Activated CD4-positive, alpha-beta T cell treated with anti-CD3 and anti-CD28 coated beads, Interleukin-2, amount 10 ng/mL, durations not matched to agents 24 days and 14 days (primary cell): ENCODE results near the gene PER1. TPM values are rescaled to one million over a fixed set of nuclear protein-coding genes. Genes with fewer than 3 reads are reported as not detected.
"Not testable (repeated sequence)": the region's sequence is repeated elsewhere in the genome, so short reads cannot be mapped to it uniquely, and the experiment has no call there.

ENCODE experiments used
- DNase-seq: peaks from one replicate; pipeline ENCODE4 v3.0.0; 2022
- H3K27ac Mint-ChIP-seq: one replicate; pipeline ENCODE4 v1.8.0; 2022; ENCODE audit warnings: mild to moderate bottlenecking, mixed read lengths
- H3K27me3 Mint-ChIP-seq: one replicate; pipeline ENCODE4 v1.8.0; 2022; ENCODE audit warnings: mixed read lengths
- H3K36me3 Mint-ChIP-seq: one replicate; pipeline ENCODE4 v1.8.0; 2022; ENCODE audit warnings: low read depth, mild to moderate bottlenecking, mixed read lengths
- H3K4me1 Mint-ChIP-seq: one replicate; pipeline ENCODE4 v1.8.0; 2021; ENCODE audit warnings: mixed read lengths
- H3K4me3 Mint-ChIP-seq: one replicate; pipeline ENCODE4 v1.8.0; 2022; ENCODE audit warnings: mild to moderate bottlenecking, moderate library complexity, mixed read lengths
- H3K9me3 Mint-ChIP-seq: one replicate; pipeline ENCODE4 v1.8.0; 2021; ENCODE audit warnings: mixed read lengths
- intact Hi-C: fragments of 100-400 bp; cut with micrococcal nuclease; formaldehyde crosslinking; loops from one replicate; pipeline ENCODE4 v1.15.1; 2023
- total RNA-seq: library from RNA; stranded (reverse); gene quantifications from 2 replicates; pipeline ENCODE4 v1.2.3, GENCODE V29; 2022

Gene PER1
- total RNA-seq, 1 donor from 2014 or later: 41.7 TPM

DNA sequence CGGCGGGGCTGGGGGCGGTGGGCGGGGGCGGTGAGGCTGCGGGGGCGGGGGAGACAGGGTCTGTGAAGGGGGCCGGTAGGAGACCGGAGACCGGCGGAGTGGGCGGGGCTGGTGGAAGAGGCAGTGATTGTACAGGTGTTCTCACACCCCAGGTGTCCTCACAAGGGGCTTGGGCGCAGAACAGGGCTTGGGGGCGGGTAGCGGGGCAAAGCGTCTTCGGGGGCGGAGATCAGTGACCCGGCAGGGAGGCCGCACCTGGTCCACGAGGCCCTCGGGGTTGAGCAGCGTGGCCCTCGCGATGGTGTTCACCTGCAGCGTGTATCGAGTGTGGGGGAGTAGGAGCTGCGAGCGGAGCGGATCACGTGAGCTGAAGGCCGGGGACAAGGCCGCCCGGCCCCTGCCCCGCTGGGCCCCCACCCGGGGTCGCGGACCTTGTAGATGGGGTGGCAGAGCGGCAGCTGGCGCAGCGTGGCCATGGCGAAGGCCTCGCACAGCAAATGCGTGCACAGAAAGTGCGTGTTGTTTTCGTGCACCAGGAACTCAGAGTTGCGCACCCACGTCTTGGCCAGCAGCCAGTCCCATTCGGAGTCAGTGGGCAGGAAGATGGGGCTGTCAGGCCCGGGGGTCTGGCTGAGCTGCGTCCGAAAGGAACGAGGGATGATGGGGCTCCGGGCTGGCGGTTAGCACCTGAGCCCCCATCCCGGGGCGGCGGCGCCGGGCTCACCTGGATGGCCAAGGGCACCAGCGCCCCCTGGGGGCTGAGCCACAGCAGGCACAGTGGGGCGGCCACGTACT, 42.3 kb downstream of the PER1 start:
- no peaks in the 10 kb centered on the region for H3K9me3 Mint-ChIP-seq
- peak; percentile 94 for DNase-seq
- peak overlapping the region; percentile 43 for H3K4me3 Mint-ChIP-seq
- H3K27me3 Mint-ChIP-seq: peaks cover 42% of the 10 kb centered on the region
- H3K36me3 Mint-ChIP-seq: no peaks in the 10 kb centered on the region
- H3K27ac Mint-ChIP-seq: no peak overlapping the region
- intact Hi-C loops: loop anchor here (2.0 to 10.0 kb wide), 3 partner anchors 15 to 195 kb away; partner anchors contain the start of gene RNF227
- peaks cover 6% of the 10 kb centered on the region for H3K4me1 Mint-ChIP-seq

DNA sequence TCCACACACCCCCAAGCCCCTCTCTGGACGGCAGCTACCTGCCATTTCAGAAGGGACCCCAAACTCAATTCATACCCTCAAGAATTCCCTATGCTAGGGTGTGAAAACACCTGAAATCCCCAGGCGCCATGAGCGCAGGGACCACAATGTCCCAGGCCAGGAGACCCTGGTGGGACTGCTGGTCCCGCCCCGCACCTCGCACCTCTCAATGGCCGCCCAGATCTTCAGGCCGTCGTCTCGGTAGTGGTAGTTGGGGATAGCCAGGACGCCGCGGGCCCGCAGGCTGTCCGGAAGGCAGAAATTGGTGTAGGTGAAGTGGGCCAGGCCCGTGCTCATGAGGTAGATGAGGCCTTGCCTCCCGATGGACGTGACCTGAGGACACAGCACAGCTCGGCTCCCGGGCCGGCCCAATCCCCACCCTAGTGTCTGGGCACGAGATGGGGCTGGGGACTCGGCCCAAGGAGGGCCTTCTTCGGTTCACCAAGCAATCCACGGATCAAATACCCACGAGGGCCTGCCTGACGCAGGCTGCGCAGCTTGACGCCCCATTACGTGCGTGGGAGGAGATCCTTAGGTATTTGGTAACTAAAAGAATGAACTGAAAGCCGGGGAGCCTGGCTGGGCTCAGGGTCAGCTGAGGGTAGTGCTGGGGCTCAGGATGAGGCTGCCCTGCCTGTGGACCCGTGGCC, 43.1 kb downstream of the PER1 start:
- intact Hi-C loops: no loop called here
- H3K9me3 Mint-ChIP-seq: no peaks in the 10 kb centered on the region
- DNase-seq: no peak
- no peak overlapping the region for H3K4me3 Mint-ChIP-seq
- H3K36me3 Mint-ChIP-seq: no peaks in the 10 kb centered on the region
- H3K4me1 Mint-ChIP-seq: peaks cover 6% of the 10 kb centered on the region
- H3K27ac Mint-ChIP-seq: no peak overlapping the region
- peaks cover 35% of the 10 kb centered on the region for H3K27me3 Mint-ChIP-seq

DNA sequence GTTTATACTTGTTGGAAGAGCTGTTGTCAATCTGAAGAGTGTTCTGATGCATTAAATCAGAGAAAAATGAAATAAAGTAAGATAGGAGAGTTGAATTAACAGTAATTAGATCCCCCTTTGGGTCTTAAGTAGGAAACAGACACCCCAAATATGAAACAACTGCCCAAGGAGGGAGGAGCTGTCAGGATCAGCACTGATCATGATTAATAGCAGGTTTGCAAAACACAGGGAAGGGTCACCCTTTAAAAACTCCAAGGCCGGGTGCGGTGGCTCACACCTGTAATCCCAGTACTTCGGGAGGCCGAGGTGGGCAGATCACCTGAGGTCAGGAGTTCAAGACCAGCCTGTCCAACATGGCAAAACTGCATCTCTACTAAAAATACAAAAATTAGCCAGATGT, 45.2 kb downstream of the PER1 start:
- H3K9me3 Mint-ChIP-seq, H3K4me1 Mint-ChIP-seq, H3K36me3 Mint-ChIP-seq, H3K27ac Mint-ChIP-seq, DNase-seq, intact Hi-C loops, H3K4me3 Mint-ChIP-seq: not testable (repeated sequence)
- H3K27me3 Mint-ChIP-seq: peaks cover 23% of the 10 kb centered on the region

DNA sequence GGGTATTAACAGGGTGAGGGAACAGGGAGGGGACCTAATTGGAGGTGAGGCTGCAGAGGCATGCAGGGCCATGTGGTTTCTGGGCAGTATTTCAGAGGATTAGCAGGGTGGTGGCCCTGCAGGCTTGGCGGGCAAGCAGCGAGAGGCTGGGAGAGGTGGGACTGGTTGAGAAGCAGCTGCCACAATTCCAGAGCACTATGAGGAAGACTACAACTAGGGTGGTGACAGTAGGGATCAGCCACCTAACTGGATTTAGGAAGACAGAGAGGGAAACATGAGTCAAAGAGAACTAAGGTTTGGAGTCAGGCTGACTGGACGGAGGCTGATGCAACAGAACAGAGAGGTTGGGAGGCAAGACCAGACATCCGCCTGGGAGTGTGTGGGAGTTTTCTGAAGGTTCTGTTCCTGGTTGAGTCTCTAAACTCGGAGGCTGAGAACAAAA, 46.2 kb downstream of the PER1 start:
- no peaks in the 10 kb centered on the region for H3K36me3 Mint-ChIP-seq
- DNase-seq: no peak
- no peaks in the 10 kb centered on the region for H3K9me3 Mint-ChIP-seq
- H3K27ac Mint-ChIP-seq: no peak overlapping the region
- H3K27me3 Mint-ChIP-seq: peaks cover 16% of the 10 kb centered on the region
- H3K4me3 Mint-ChIP-seq: no peak overlapping the region
- peaks cover 6% of the 10 kb centered on the region for H3K4me1 Mint-ChIP-seq
- intact Hi-C loops: no loop called here

DNA sequence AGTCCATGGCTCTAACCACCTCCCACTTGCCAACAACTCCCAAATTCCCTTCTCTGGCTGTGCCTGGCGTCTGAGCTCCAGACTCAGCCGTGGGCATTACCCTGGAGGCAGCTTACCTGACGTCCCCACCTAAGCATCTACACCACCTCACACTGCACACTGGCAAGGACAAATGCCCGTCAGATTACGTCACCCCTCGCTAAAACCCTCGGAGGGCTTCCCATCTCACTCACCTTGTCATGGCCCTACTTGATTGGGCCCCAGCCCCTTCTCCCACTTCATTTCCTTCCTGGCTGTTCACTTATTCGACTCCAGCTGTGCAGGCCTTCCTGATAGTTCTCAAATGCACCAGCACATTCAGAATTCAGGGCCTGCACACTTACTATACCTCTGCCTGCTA, 47.3 kb downstream of the PER1 start:
- Mint-ChIP-seq H3K9me3 (no peaks in the 10 kb centered on the region), H3K27me3 (peaks cover 15% of the 10 kb centered on the region), H3K4me1 (peaks cover 2% of the 10 kb centered on the region), H3K4me3 (no peak overlapping the region), H3K27ac (no peak overlapping the region), H3K36me3 (no peaks in the 10 kb centered on the region)
- intact Hi-C loops: no loop called here
- DNase-seq: no peak

DNA sequence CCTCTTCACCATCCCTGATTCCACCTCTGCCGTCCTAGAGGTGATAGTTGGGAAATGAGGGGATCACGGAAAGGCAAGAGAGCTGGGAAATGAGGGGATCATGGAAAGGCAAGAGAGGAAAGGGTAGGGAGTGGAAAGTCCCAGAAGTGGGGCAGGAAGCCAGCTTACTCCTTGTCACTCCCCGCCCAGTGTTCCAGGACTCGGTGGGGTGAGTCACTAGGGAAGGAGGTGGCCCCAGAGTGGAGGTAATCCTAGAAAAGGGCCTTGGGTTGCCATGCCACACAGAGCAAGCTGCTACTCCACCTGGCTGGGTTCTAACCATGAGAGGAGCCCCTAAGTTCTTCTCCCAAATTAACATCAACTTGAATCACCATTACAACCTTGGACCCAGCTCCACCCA, 48.7 kb downstream of the PER1 start:
- Mint-ChIP-seq H3K9me3 (no peaks in the 10 kb centered on the region), H3K27ac (no peak overlapping the region), H3K36me3 (no peaks in the 10 kb centered on the region), H3K4me1 (peaks cover 2% of the 10 kb centered on the region), H3K4me3 (no peak overlapping the region), H3K27me3 (peaks cover 15% of the 10 kb centered on the region)
- intact Hi-C loops: no loop called here
- no peak for DNase-seq

DNA sequence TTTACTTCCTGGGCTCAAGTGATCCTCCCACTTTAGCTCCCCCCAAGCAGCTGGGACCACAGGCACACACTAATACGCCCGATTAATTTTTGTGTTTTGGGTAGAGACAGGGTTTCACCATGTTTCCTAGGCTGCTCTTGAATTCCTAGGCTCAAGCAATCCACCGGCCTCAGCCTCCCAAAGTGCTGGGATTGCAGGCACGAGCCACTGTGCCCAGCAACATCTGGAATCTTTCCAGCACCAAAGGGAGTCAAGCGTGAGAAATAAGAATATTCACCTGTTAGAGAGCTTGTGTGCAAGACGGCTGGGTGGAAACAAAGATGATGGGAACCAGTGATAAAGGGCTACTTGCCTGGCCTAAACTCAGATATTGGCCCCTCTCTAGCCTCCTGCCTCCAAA, 50.5 kb downstream of the PER1 start:
- H3K36me3 Mint-ChIP-seq: no peaks in the 10 kb centered on the region
- DNase-seq: no peak
- H3K27ac Mint-ChIP-seq: no peak overlapping the region
- H3K4me3 Mint-ChIP-seq: no peak overlapping the region
- intact Hi-C loops: no loop called here
- H3K9me3 Mint-ChIP-seq: no peaks in the 10 kb centered on the region
- H3K4me1 Mint-ChIP-seq: peaks cover under 1% of the 10 kb centered on the region
- peaks cover 10% of the 10 kb centered on the region for H3K27me3 Mint-ChIP-seq

DNA sequence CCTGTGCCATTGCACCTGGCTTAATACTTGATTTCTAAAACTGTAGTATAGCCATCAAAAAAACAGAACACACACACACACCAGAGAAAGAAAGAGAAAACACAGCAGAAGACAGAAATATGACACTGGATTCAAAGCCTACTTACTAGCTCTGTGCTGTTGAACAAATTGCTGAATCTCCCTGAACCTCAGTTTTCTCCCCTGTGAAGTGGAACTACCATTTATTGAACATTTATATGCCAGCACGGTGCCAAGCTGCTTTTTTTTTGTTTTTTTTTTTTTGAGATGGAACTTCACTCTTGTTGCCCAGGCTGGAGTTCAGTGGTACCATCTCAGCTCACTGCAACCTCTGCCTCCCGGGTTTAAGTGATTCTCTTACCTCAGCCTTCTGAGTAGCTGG, 51.4 kb downstream of the PER1 start:
- H3K4me1 Mint-ChIP-seq: no peaks in the 10 kb centered on the region
- no peak overlapping the region for H3K27ac Mint-ChIP-seq
- peaks cover 9% of the 10 kb centered on the region for H3K27me3 Mint-ChIP-seq
- intact Hi-C loops: no loop called here
- no peaks in the 10 kb centered on the region for H3K36me3 Mint-ChIP-seq
- no peak for DNase-seq
- no peaks in the 10 kb centered on the region for H3K9me3 Mint-ChIP-seq
- no peak overlapping the region for H3K4me3 Mint-ChIP-seq

DNA sequence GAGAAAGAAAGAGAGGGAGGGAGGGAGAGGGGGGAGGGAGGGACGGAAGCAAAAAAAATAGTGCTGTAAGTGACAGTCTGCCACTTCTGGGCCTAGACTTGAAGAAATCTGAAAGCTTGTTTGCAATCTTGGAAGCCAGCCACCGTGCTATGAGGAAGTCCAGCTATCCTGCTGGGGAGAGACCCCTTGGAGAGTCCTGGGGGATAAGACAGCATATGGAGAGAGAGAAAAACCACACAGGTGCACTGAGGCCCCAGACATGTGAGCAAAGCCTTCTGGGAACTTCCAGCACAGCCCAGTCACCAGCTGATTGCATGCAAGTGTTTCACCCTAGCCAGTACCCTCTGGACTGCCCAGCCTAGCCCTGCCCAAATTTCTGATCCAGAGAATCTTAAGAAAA, 52.1 kb downstream of the PER1 start:
- H3K27me3 Mint-ChIP-seq: peaks cover 11% of the 10 kb centered on the region
- no peak overlapping the region for H3K27ac Mint-ChIP-seq
- no peaks in the 10 kb centered on the region for H3K36me3 Mint-ChIP-seq
- no peaks in the 10 kb centered on the region for H3K9me3 Mint-ChIP-seq
- intact Hi-C loops: no loop called here
- DNase-seq: no peak
- no peak overlapping the region for H3K4me3 Mint-ChIP-seq
- no peaks in the 10 kb centered on the region for H3K4me1 Mint-ChIP-seq

DNA sequence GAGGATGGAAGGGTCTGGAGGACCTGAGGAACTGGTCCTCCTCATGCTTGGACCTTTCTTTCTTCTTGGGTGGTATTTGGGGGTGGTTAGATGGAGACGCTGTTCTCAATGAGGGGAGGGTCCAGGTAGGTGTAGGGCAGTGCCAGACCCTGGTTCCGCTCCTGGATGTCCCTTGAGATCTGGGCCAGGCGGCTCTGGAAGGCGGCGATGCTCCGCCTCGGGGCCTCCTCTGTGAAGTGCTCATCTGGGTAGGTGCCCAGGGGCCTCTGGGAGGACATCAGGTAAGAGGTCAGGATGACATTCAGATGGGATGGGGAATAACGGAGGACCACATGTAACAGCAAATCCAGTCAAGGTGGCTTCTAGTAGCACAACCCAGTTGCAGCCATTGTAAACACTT, 55.7 kb downstream of the PER1 start:
- no peaks in the 10 kb centered on the region for H3K9me3 Mint-ChIP-seq
- intact Hi-C loops: no loop called here
- DNase-seq: no peak
- no peak overlapping the region for H3K27ac Mint-ChIP-seq
- no peak overlapping the region for H3K4me3 Mint-ChIP-seq
- no peaks in the 10 kb centered on the region for H3K36me3 Mint-ChIP-seq
- H3K27me3 Mint-ChIP-seq: peaks cover 18% of the 10 kb centered on the region
- H3K4me1 Mint-ChIP-seq: peaks cover 8% of the 10 kb centered on the region

DNA sequence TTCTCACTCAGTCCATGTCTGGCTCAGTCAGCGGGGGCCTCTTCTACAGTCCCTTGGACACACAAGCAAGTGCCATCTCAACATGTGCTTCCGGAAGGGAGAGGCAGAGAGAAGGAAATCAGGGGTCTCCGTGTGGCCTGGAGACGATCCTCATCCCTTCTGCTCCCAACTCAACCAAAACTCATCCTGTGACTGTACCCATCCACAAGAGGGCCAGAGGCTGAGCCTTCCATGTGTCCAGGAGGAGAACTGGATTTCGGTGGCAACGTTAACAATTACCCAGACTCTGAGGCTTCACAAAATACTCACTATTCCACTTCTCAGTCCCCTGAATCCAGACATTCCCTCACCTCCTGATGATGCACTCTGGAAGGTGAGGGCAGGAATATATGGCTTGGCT, 56.8 kb downstream of the PER1 start:
- Mint-ChIP-seq H3K27me3 (peaks cover 21% of the 10 kb centered on the region), H3K36me3 (no peaks in the 10 kb centered on the region), H3K27ac (no peak overlapping the region), H3K9me3 (no peaks in the 10 kb centered on the region), H3K4me3 (no peak overlapping the region), H3K4me1 (peaks cover 8% of the 10 kb centered on the region)
- intact Hi-C loops: loop anchor here (2.0 kb wide), 1 partner anchor 15 kb away; no protein-coding TSS in a partner anchor
- no peak for DNase-seq

DNA sequence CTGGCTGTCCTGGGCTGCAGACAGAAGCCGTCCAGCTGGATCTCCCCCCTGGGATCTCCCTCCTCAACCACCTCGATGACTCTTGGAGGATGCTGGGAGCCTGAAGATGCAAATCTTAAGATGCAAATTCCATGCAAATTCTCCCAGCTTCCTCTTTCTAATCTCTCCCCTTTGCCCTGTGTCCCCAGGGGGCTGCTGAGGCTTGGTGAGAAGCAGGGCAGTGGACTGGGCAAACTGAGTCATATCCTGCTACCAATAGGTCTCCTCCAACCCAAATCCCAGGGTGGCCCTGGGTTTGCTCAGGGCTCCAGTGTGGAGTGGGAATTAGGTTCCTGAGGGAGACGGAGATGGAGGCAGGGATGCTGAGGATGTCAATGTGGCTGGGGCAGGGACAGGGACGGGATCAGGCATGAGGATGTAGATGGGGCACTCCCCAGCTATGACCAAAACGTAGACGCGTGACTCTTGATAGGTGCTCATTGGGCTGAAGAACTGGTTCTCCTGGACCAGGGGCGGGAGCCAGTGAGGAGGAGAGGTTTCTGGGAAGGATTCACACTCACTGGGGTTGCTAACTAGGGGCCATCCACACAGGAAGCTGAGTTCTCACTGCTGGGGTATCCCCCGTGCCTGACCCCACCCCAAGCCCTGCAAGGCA, 61.0 kb downstream of the PER1 start:
- H3K27me3 Mint-ChIP-seq: peaks cover 28% of the 10 kb centered on the region
- H3K36me3 Mint-ChIP-seq: no peaks in the 10 kb centered on the region
- intact Hi-C loops: no loop called here
- no peak overlapping the region for H3K4me3 Mint-ChIP-seq
- DNase-seq: no peak
- peaks cover 8% of the 10 kb centered on the region for H3K4me1 Mint-ChIP-seq
- H3K9me3 Mint-ChIP-seq: no peaks in the 10 kb centered on the region
- H3K27ac Mint-ChIP-seq: no peak overlapping the region
